AG04450 (cell line): ENCODE results near the gene FER1L5. TPM values are rescaled to one million over a fixed set of nuclear protein-coding genes. Genes with fewer than 3 reads are reported as not detected.

ENCODE experiments used
- CTCF ChIA-PET: fragments of 300-600, 350-600 bp; formaldehyde crosslinking; extraction: SDS; loops from one replicate; lab custom pipeline; 2022; ENCODE audit warnings: antibody characterized with exemption, inconsistent platforms; lab: Charles Lee
- POLR2A ChIA-PET: fragments of 350-600 bp; formaldehyde crosslinking; extraction: SDS; loops from one replicate; lab custom pipeline; 2021; ENCODE audit warnings: antibody characterized with exemption, inconsistent platforms; lab: Yijun Ruan, JAX
- DNase-seq: peaks from one replicate; pipeline ENCODE4 v3.0.0-alpha.2; 2011; ENCODE audit warnings: low read depth, low spot score
- H3K27ac ChIP-seq: one replicate; pipeline ENCODE4 v1.5.1; 2012; ENCODE audit warnings: low read depth, low read length, control low read depth
- H3K27me3 ChIP-seq: one replicate; pipeline ENCODE4 v1.6.0; 2012; ENCODE audit warnings: low read length; ENCODE audit not compliant: control insufficient read depth, insufficient read depth
- H3K4me3 ChIP-seq: 2 replicates; pipeline ENCODE4 v1.5.1; 2011; ENCODE audit warnings: mild to moderate bottlenecking, low read depth, low read length, control low read depth
- H3K9me3 ChIP-seq: 2 replicates; pipeline ENCODE4 v1.5.1; 2012; ENCODE audit warnings: low read length; ENCODE audit not compliant: control insufficient read depth, insufficient read depth
- polyA plus RNA-seq: library from polyadenylated mRNA; depleted of rRNA; stranded (reverse); fragments of >200 nt; gene quantifications from 2 replicates; pipeline ENCODE4 v1.2.3, GENCODE V29; 2011
- TF ChIP-seq, protein P1 (sequence below): IDR thresholded peaks from 2 replicates; pipeline ENCODE4 v1.5.1; 2011; ENCODE audit warnings: low read depth, low read length, control low read depth, inconsistent platforms

FER1L5 gene
- polyA plus RNA-seq, 1 experiment = 0.17 TPM

DNA sequence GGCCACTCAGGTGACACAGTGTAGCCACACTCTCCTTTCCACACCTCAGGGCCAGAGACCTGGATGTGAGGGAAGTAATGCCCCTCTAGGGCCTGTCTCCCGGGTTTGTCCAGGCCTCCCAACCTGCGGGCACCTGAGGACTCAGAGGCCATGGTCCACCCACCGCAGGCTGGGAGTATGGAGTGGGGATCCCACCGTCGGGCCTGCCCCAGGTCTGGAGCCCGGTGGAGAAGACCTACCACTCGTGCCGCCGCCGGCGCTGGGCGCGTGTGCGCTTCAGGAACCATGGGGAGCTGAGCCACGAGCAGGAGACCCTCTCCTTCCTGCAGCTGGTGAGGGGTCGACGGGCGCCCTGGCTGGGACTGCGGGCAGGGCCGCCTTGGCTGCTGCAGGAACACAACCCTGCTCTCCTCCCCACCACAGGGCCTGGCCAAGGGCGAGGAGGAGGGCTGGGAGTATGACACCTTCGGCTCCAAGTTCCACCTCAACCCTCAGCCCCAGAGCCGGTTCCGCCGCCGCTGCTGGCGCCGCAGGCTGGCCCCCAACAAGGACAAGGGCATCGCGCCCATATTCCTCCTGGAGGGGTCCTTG is 48.6 kb downstream of the FER1L5 start:
- DNase-seq = no peak
- ChIA-PET POLR2A (no interaction called here), CTCF (no interaction called here)
- H3K27ac ChIP-seq = no peak overlapping the region
- H3K4me3 ChIP-seq = no peak overlapping the region
- no peaks in the 10 kb centered on the region for H3K27me3 ChIP-seq
- TF ChIP-seq, protein P1, sequence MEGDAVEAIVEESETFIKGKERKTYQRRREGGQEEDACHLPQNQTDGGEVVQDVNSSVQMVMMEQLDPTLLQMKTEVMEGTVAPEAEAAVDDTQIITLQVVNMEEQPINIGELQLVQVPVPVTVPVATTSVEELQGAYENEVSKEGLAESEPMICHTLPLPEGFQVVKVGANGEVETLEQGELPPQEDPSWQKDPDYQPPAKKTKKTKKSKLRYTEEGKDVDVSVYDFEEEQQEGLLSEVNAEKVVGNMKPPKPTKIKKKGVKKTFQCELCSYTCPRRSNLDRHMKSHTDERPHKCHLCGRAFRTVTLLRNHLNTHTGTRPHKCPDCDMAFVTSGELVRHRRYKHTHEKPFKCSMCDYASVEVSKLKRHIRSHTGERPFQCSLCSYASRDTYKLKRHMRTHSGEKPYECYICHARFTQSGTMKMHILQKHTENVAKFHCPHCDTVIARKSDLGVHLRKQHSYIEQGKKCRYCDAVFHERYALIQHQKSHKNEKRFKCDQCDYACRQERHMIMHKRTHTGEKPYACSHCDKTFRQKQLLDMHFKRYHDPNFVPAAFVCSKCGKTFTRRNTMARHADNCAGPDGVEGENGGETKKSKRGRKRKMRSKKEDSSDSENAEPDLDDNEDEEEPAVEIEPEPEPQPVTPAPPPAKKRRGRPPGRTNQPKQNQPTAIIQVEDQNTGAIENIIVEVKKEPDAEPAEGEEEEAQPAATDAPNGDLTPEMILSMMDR = no peak
- H3K9me3 ChIP-seq = peaks cover 6% of the 10 kb centered on the region; the same call in 1 of the 2 replicates

GRCh38 chr2:96692094-96692971 is 49.8 kb downstream of the FER1L5 start:
- ChIA-PET POLR2A (interaction anchor here (0.7 kb wide), 1 partner anchor 48 kb away, joined by 4 read pairs; the partner anchor contains the start of gene LMAN2L), CTCF (no interaction called here)
- Histone ChIP-seq H3K27me3 (no peaks in the 10 kb centered on the region), H3K27ac (no peak overlapping the region), H3K4me3 (no peak overlapping the region), H3K9me3 (peaks cover 6% of the 10 kb centered on the region; the same call in 1 of the 2 replicates)
- TF ChIP-seq, protein P1 = no peak
- no peak for DNase-seq

GRCh38 chr2:96693286-96694200 is 51.0 kb downstream of the FER1L5 start:
- Histone ChIP-seq H3K9me3 (peaks cover 6% of the 10 kb centered on the region; the same call in 1 of the 2 replicates), H3K4me3 (no peak overlapping the region), H3K27me3 (no peaks in the 10 kb centered on the region), H3K27ac (no peak overlapping the region)
- DNase-seq = no peak
- CTCF ChIA-PET = no interaction called here
- TF ChIP-seq, protein P1 = no peak
- POLR2A ChIA-PET = interaction anchor here (1.0 kb wide), 1 partner anchor 59 kb away, joined by 3 read pairs; no protein-coding TSS in a partner anchor

- DNase-seq = no peak
- H3K27me3 ChIP-seq = no peaks in the 10 kb centered on the region
- peaks cover 6% of the 10 kb centered on the region; the same call in 1 of the 2 replicates for H3K9me3 ChIP-seq
- CTCF ChIA-PET = no interaction called here
- POLR2A ChIA-PET = interaction anchor here (1.0 kb wide), 1 partner anchor 60 kb away, joined by 3 read pairs; no protein-coding TSS in a partner anchor
- TF ChIP-seq, protein P1 = no peak
- no peak overlapping the region for H3K27ac ChIP-seq
- no peak overlapping the region for H3K4me3 ChIP-seq
These were observed 51.7 kb downstream of the FER1L5 start for GRCh38 chr2:96694279-96694678.
